IMR-90 (cell line): Measurements from ENCODE around the gene MAB21L4.

Experiments used
- CEBPB ChIP-seq: IDR thresholded peaks from 2 replicates; pipeline ENCODE4 v1.6.1; 2012; ENCODE audit warnings: low read depth, low read length, improper control_type of control experiment
- POLR2A ChIP-seq: IDR thresholded peaks from 2 replicates; pipeline ENCODE4 v1.6.1; 2012; ENCODE audit warnings: mild to moderate bottlenecking, low read depth, low read length
- RAD21 ChIP-seq: IDR thresholded peaks from 2 replicates; pipeline ENCODE4 v1.6.1; 2012; ENCODE audit warnings: low read length, improper control_type of control experiment
- RCOR1 ChIP-seq: IDR thresholded peaks from 2 replicates; pipeline ENCODE4 v1.6.1; 2012; ENCODE audit warnings: mild to moderate bottlenecking, low read length, improper control_type of control experiment; ENCODE audit not compliant: insufficient replicate concordance
- RFX5 ChIP-seq: IDR thresholded peaks from 2 replicates; pipeline ENCODE4 v1.8.0; 2012; ENCODE audit warnings: low read depth, mild to moderate bottlenecking, low read length, moderate library complexity
- SMC3 ChIP-seq: fragments of 150-350 bp; IDR thresholded peaks from 2 replicates; pipeline ENCODE4 v1.6.1; 2016; ENCODE audit warnings: low read depth, mild to moderate bottlenecking, antibody characterized with exemption, low read length, moderate library complexity
- TF ChIP-seq, protein P1 (sequence below): conservative IDR thresholded peaks from 2 replicates; pipeline ENCODE4 v1.5.1; 2012; ENCODE audit warnings: mild to moderate bottlenecking, low read depth, low read length, improper control_type of control experiment
- TF ChIP-seq, protein P2 (sequence below): fragments of 150-350 bp; IDR thresholded peaks from 2 replicates; pipeline ENCODE4 v1.6.1; 2017; ENCODE audit warnings: mild to moderate bottlenecking, antibody characterized with exemption, low read length, low read depth

DNA sequence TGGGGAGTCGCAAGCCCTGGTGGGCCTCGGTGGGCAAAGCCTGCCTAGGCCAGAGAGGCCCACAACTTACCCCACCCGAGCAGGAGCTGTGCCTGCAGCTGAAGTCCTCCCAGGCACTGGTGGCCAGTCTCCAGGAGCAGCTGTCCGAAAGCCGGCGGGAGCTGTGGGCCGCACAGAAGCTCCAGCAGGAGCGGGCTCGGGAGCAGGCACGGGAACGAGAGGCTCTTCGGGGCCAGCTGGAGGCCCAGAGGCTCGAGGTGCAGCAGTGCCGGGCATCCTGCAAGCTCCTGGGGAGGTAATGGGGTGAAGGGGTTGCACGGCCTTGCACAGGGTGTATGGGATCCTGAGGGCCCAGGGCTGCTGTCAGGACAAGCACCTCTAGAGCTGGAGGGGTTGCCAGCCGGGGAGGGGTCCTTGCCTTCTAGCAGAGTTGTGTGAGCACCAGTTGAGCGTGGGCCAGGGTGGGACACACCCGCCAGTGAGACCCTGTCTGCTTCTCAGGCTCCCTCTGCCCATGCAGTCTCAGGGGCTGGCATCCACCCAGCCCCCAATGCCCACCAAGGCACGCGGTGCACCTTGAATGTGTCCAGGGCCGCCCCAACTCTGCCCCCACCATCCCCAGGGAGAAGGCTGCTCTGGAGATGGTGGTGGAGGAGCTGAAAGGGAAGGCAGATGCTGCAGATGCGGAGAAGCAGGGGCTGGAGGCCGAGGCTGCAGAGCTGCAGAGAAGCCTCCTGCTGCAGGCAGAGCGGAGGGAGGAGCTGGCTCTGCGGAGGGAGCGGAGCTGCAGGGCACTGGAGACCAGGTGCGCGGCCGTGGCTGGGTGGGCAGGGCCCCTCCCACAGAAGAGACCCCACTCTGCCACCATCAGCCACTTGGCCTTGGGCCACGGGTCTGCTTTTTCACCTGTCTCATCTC, 37.4 kb upstream of the MAB21L4 start:
- TF ChIP-seq, protein P1, sequence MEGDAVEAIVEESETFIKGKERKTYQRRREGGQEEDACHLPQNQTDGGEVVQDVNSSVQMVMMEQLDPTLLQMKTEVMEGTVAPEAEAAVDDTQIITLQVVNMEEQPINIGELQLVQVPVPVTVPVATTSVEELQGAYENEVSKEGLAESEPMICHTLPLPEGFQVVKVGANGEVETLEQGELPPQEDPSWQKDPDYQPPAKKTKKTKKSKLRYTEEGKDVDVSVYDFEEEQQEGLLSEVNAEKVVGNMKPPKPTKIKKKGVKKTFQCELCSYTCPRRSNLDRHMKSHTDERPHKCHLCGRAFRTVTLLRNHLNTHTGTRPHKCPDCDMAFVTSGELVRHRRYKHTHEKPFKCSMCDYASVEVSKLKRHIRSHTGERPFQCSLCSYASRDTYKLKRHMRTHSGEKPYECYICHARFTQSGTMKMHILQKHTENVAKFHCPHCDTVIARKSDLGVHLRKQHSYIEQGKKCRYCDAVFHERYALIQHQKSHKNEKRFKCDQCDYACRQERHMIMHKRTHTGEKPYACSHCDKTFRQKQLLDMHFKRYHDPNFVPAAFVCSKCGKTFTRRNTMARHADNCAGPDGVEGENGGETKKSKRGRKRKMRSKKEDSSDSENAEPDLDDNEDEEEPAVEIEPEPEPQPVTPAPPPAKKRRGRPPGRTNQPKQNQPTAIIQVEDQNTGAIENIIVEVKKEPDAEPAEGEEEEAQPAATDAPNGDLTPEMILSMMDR = no peak
- no peak for TF ChIP-seq POLR2A
- no peak for TF ChIP-seq RAD21
- no peak for TF ChIP-seq CEBPB
- TF ChIP-seq RFX5 = no peak
- no peak for TF ChIP-seq SMC3
- TF ChIP-seq, protein P2, sequence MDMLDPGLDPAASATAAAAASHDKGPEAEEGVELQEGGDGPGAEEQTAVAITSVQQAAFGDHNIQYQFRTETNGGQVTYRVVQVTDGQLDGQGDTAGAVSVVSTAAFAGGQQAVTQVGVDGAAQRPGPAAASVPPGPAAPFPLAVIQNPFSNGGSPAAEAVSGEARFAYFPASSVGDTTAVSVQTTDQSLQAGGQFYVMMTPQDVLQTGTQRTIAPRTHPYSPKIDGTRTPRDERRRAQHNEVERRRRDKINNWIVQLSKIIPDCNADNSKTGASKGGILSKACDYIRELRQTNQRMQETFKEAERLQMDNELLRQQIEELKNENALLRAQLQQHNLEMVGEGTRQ = no peak
- no peak for TF ChIP-seq RCOR1
